Activated CD8-positive, alpha-beta memory T cell treated with anti-CD3 and anti-CD28 coated beads, Interleukin-2, amount 50 U/mL, for 24 hours (primary cell): ENCODE results near the gene IQSEC1.

Experiments
- DNase-seq: peaks from one replicate; pipeline ENCODE4 v3.0.0-alpha.2; 2020; ENCODE audit errors: extremely low read depth

Gene IQSEC1

GRCh38 chr3:13068269-13069010 is 4.8 kb downstream of the IQSEC1 start:
- DNase-seq, result no peak

GRCh38 chr3:13067778-13068177 is 5.5 kb downstream of the IQSEC1 start:
- DNase-seq, result no peak

- no peak for DNase-seq
Observed at GRCh38 chr3:13066834-13067233, 6.4 kb downstream of the IQSEC1 start.

GRCh38 chr3:13066236-13066635 is 7.0 kb downstream of the IQSEC1 start:
- DNase-seq, result no peak

- DNase-seq, result no peak
Observed at GRCh38 chr3:13065727-13066126, 7.5 kb downstream of the IQSEC1 start.

DNA sequence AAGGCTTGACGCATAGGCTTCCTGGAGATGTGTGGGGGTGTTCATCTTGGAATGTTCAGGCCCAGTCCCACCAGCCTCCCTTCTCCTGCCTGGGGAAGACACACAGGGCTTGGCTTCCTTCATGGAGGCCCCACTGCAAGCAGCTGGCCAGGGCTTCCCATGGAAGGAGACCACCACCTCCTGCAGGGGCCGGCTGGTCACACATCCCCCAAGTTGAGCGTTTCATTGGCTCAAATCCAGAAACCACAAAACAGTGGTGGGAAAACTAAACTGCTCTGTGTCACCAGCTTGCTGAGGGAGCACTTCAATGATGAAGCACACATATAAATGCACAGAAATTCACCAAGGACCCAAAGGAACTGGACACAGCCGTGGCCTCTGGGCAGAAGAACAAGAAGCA is 8.3 kb downstream of the IQSEC1 start:
- no peak for DNase-seq

- no peak for DNase-seq
Observed at GRCh38 chr3:13064159-13064868, 8.9 kb downstream of the IQSEC1 start.

- no peak for DNase-seq
Observed at GRCh38 chr3:13063225-13063624, 10.0 kb downstream of the IQSEC1 start.

GRCh38 chr3:13062647-13063046 is 10.6 kb downstream of the IQSEC1 start:
- DNase-seq, result no peak

- no peak for DNase-seq
Observed at GRCh38 chr3:13060341-13060910, 12.8 kb downstream of the IQSEC1 start.

DNA sequence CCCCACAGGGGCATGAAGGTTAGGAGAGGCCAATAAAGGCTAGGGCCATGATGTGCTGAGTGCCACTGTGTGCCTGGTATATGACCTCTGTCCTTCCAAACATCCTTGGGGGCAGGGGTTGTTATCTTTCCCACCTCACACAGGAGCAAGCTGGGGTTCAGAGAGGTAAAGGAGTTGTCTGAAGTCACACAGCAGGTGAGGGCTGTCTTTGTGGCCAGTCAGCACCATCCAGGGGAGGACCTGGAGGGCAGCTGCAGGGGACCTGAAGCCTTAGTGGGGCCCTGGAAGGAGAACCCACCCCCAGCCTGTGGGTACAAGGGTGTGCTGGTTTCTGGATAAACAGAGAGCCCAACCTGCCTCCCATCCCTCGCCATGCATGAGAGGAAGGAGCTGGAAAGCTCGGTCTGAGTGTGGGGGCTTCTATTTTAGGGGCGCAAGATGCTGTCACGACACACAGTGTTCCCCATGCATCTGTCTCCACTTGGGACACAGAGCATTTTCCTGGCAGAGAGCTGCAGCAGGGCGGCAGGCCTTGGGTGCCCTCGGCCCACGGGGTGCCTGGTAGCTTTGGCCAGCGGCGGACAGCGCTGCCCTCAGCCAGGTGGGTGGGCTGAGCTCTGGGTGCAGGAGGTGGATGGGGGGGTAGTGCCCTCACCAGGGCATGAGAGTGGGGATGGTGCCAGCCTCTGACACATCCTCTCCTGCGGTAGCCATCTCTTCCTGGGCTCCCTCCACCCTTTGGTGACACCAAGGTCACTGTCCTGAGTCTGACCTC is 14.7 kb downstream of the IQSEC1 start:
- DNase-seq, result no peak

GRCh38 chr3:13057282-13058040 is 15.8 kb downstream of the IQSEC1 start:
- no peak for DNase-seq

DNA sequence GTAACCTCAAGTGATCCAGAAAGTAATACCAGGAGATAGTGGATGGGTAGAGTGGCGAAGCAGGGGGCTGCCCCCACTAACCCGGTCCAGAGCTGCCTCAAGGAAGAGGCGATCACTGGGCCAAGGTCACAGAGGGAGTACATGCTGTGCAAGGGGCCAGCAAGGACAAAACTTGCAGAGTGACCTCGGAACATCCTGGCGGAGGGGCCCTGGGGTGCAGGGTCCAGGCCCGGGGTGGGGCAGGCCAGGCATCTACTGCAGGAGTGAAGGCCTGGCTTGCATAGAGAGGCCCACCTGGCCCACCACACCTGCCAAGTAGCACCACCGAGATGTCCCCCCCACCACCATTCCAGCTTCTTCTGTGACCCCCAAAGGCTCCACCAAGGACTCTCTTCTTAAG is 17.6 kb downstream of the IQSEC1 start:
- DNase-seq, result no peak

DNA sequence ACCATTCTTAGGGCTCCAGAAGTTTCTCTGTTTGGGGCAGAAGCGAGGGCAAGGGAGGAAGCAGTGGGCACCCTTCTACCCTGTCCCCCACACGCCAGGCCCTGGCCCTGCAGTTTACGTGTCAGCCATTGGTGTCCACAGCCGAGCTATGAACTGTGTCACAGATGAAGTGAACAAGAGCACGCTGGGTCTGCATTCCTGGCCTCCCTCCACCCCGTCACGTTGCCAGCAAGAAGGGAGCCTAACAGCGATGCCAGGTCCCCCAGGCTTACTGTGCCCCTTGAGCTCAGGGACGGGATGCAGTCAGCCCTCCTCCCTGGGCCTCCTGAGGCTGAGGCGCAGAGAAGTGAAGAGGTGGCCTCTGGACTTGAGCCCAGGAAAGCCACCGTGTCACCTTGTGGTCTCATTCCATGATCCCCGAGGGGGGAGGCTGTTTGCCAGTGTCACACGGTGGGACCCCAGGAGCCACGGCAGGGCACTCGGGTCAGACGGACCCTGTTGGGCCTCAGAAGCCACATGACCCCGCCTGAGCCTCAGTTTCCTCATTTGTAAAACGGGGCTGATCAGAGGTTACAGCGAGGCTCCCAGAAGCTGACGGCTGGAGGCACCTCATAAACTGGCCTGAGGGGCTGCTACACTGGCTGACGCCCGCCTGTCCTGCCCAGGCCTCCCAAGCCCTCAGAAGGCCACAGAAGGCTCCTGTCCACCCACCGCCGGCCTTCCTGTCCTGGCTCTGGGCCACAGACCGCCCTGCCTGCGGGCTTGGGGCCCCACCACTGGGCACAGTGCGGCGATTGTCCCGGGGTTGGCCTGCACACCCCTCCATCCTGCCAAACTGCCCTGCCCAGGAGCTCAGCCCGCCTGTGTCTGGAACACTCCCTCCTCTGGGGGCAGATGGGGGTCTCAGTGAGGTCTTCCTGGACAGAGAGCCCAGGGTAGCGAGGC is 18.6 kb downstream of the IQSEC1 start:
- DNase-seq, result no peak

DNA sequence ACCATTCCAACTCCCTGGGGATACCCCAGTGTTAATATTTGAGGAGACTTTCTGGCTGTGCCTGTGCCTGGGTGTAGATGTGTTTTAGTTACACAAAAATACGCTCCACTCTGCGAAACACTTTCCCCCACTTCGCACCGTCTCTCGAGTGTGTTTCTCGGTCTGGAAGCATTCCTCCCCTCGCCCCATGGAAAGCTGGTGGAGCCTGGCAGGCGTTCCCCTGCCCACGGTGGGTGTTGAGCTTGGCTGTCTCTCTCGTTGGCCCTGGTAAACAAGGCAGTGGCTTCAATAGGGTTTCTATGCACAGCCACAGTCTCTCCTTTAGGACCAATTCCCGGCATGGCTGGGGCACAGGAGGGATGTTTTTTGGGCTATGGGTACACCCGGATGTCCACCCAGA is 19.3 kb downstream of the IQSEC1 start:
- DNase-seq, result no peak

GRCh38 chr3:13053420-13053819 is 19.8 kb downstream of the IQSEC1 start:
- no peak for DNase-seq

DNA sequence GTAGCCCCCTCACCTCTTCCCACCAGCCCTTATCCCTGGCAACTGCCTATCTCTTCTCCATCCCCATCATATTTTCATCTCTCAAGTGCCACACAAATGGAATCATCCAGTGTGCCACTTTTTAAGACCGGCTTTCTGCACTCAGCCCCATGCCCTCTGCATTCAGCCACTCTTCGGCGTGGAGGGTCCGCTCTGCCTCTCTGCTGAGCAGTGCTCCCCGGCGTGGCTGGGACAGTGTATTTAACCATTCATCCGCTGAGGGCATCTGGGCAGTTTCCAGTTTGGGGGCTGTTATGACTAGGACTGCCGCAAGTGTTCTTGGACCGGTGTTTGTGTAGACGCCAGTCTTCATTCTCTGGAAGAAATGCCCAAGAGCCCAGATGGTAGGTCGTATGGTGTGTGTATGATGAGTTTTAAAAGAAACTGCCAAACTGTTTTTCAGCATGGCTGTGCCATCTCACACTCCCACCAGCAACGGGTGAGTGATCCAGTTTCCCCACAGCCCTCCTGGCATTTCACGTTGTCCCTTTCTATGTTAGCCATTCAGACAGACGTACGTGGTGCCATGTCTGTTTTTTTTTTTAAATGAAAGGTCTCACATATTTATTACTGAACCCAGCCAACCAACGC is 20.9 kb downstream of the IQSEC1 start:
- no peak for DNase-seq

- no peak for DNase-seq
Observed at GRCh38 chr3:13051581-13051980, 21.6 kb downstream of the IQSEC1 start.

GRCh38 chr3:13051066-13051465 is 22.2 kb downstream of the IQSEC1 start:
- DNase-seq, result no peak

DNA sequence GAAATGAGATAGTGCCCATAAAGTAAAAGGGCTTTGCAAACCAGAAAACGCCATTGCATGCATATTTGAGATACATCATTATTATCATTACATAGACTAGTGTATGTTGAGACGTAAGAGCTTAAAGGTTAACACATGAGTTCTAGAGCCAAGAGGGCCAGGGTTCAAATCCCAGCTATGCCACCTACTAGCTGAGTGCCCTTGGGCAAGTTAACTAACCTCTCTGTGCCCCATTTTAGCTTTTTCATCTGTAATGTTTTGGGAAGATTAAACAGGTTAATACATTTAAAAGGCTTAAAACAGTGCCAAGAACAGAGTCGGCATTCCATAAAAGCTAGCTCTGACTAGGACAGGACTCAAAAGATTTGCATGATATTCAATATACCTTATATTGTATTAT is 22.8 kb downstream of the IQSEC1 start:
- no peak for DNase-seq
